ENCODE data around the gene BCKDHA.

GRCh38 chr19:41445575-41445974 lies 48.0 kb downstream of the BCKDHA start:
- TF ChIP-seq CTCF (conservative IDR thresholded peaks at IDR 0.05; ENCODE audit: low read depth, low read length) (no peak), USF2 (IDR thresholded peaks at IDR 0.05; ENCODE audit: low read depth, low read length) (no peak), POLR2A (IDR thresholded peaks at IDR 0.05; ENCODE audit: low read depth, low read length) (no peak), MAFK (IDR thresholded peaks at IDR 0.05; ENCODE audit: low read depth, low read length) (no peak), RFX5 (IDR thresholded peaks at IDR 0.05; ENCODE audit: low read depth, low read length) (no peak), RAD21 (IDR thresholded peaks at IDR 0.05; ENCODE audit: low read length) (no peak), MXI1 (IDR thresholded peaks at IDR 0.05; ENCODE audit: borderline replicate concordance, low read depth, low read length) (no peak), SMC3 (IDR thresholded peaks at IDR 0.05; ENCODE audit: low read depth, low read length) (no peak), MAZ (IDR thresholded peaks at IDR 0.05; ENCODE audit: borderline replicate concordance, low read depth, low read length) (no peak), CHD1 (IDR thresholded peaks at IDR 0.05; ENCODE audit: low read depth, low read length) (no peak), NFE2L2 (IDR thresholded peaks at IDR 0.05; ENCODE audit: low read depth, low read length) (no peak), CEBPB (IDR thresholded peaks at IDR 0.05; ENCODE audit: low read depth, low read length) (no peak)
- TF ChIP-seq, protein P1, sequence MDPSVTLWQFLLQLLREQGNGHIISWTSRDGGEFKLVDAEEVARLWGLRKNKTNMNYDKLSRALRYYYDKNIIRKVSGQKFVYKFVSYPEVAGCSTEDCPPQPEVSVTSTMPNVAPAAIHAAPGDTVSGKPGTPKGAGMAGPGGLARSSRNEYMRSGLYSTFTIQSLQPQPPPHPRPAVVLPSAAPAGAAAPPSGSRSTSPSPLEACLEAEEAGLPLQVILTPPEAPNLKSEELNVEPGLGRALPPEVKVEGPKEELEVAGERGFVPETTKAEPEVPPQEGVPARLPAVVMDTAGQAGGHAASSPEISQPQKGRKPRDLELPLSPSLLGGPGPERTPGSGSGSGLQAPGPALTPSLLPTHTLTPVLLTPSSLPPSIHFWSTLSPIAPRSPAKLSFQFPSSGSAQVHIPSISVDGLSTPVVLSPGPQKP (IDR thresholded peaks at IDR 0.05; ENCODE audit: borderline replicate concordance, low read depth, low read length), result no peak
